Measurements from ENCODE around the gene TMEM235.

TMEM235 gene

GRCh38 chr17:78258323-78259191 is 27.1 kb downstream of the TMEM235 start:
- no peak for DNase-seq (ENCODE audit: low spot score)
- TF ChIP-seq, protein P1, sequence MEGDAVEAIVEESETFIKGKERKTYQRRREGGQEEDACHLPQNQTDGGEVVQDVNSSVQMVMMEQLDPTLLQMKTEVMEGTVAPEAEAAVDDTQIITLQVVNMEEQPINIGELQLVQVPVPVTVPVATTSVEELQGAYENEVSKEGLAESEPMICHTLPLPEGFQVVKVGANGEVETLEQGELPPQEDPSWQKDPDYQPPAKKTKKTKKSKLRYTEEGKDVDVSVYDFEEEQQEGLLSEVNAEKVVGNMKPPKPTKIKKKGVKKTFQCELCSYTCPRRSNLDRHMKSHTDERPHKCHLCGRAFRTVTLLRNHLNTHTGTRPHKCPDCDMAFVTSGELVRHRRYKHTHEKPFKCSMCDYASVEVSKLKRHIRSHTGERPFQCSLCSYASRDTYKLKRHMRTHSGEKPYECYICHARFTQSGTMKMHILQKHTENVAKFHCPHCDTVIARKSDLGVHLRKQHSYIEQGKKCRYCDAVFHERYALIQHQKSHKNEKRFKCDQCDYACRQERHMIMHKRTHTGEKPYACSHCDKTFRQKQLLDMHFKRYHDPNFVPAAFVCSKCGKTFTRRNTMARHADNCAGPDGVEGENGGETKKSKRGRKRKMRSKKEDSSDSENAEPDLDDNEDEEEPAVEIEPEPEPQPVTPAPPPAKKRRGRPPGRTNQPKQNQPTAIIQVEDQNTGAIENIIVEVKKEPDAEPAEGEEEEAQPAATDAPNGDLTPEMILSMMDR (IDR thresholded peaks at IDR 0.05; ENCODE audit: extremely low read depth, missing control alignments): no peak

- TF ChIP-seq, protein P1 (IDR thresholded peaks at IDR 0.05; ENCODE audit: extremely low read depth, missing control alignments): no peak
These were observed 27.7 kb downstream of the TMEM235 start for GRCh38 chr17:78259192-78259554.

GRCh38 chr17:78263063-78263735 is 31.8 kb downstream of the TMEM235 start:
- DNase-seq (ENCODE audit: low spot score): peak; percentile 48
- TF ChIP-seq, protein P1 (IDR thresholded peaks at IDR 0.05; ENCODE audit: extremely low read depth, missing control alignments): no peak

More at GRCh38 chr17:78259192-78259554, 27.7 kb downstream of the TMEM235 start:
- no peak for DNase-seq (ENCODE audit: low spot score)

DNA sequence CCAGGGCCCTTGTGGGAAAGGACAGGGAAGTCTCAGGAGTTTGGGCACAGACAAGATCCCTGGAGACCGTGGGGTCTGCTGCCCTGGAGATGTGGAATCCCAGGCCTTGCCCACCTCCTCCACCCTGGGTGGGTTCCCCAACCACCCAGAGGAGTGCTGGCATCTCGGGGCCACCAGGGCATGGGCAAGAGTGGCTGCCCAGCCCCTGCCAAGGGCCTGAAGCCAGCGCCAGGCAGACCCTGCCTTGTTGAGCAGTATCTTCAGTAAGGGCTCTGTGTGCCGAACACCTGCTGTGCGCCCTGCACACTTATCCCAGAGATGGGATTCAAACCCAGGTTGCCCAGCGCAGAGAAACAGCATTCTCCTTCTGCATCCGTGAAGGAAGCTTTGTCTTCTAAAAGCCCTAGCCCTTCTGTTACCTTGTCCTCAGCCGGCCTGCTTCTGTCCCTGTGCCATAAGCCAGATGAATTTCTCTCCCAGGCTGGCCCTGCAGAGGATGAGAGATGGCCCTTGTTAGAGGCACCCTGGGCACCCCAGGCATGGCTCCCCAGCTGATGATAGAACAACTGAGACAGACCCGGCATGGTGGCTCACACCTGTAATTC is 32.4 kb downstream of the TMEM235 start:
- TF ChIP-seq, protein P1 (IDR thresholded peaks at IDR 0.05; ENCODE audit: extremely low read depth, missing control alignments): no peak
- DNase-seq (ENCODE audit: low spot score): no peak

DNA sequence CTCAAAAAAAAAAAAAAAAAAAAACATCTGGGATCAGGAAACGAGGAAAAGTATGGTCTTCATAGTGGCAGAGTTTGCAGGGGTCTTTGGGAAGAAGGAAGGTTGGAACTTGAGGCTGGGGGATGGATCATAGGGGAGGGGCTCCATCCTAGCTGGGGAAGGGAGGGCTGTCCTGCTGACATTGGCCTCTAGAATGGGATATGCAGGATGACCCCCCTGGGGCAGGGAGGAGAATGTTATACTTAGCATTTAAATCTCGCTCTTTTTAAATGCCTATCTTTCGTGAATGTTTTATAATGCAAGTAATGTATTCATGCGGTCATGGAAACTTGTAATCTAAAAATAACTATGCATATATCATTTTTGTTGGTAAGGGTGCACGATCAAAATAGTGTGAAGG is 33.2 kb downstream of the TMEM235 start:
- TF ChIP-seq, protein P1 (IDR thresholded peaks at IDR 0.05; ENCODE audit: extremely low read depth, missing control alignments): no peak
- no peak for DNase-seq (ENCODE audit: low spot score)

DNA sequence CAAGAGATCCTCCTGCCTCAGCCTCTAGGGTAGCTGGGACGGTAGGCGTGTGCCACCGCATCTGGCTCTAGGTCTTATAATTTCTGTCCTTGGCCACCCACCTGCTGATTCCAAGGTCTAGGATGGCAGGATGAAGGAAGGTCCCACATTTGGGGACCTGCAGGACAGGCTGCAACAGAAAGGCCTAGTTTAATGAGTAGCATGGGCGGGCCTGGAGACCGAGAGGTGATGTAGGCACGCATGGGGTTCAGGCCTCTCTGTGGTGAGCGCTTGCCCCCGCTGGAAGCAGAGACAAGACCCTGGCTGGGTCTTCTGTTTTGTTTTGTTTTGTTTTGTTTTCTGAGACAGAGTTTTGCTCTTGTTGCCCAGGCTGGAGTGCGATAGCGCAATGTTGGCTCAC is 33.7 kb downstream of the TMEM235 start:
- TF ChIP-seq, protein P1 (IDR thresholded peaks at IDR 0.05; ENCODE audit: extremely low read depth, missing control alignments): no peak
- no peak for DNase-seq (ENCODE audit: low spot score)

GRCh38 chr17:78266231-78266631 is 34.8 kb downstream of the TMEM235 start:
- TF ChIP-seq, protein P1 (IDR thresholded peaks at IDR 0.05; ENCODE audit: extremely low read depth, missing control alignments): no peak
- no peak for DNase-seq (ENCODE audit: low spot score)
